HepG2 (cell line): ENCODE results near the gene TBX21. TPM values are rescaled to one million over a fixed set of nuclear protein-coding genes. Genes with fewer than 3 reads are reported as not detected.
A peak's percentile ranks its signal among the peaks of the same experiment; 100 is the strongest.

Experiments used
- CBX2 ChIP-seq, 2 experiments: fragments of 200-600 bp in 1 of 2; sonication (generic); formaldehyde crosslinking in 1 of 2; IDR thresholded peaks; 2 replicates each; pipeline versions ENCODE4 v1.7.0 to v1.8.1; 2018 to 2022; ENCODE audit warnings: low read depth in 2 of 2, low read length in 1 of 2, mild to moderate bottlenecking in 1 of 2, missing genetic modification reagents in 1 of 2
- CEBPG ChIP-seq: IDR thresholded peaks from 2 replicates; pipeline ENCODE4 v1.6.1; 2016
- CENPX ChIP-seq: sonication (generic); formaldehyde crosslinking; IDR thresholded peaks from 2 replicates; pipeline ENCODE4 v1.9.0; 2021; ENCODE audit warnings: mild to moderate bottlenecking, missing genetic modification reagents, moderate library complexity
- DNMT3B ChIP-seq: conservative IDR thresholded peaks from 2 replicates; pipeline ENCODE4 v1.6.1; 2016; ENCODE audit warnings: missing biosample characterization, control low read depth
- FOXM1 ChIP-seq: sonication (generic); formaldehyde crosslinking; IDR thresholded peaks from 2 replicates; pipeline ENCODE4 v1.5.0; 2020; ENCODE audit warnings: missing genetic modification reagents
- GTF3A ChIP-seq: sonication (generic); formaldehyde crosslinking; conservative IDR thresholded peaks from 2 replicates; pipeline ENCODE4 v1.4.0; 2020; ENCODE audit warnings: mild to moderate bottlenecking, missing genetic modification reagents
- IKZF4 ChIP-seq: sonication (generic); formaldehyde crosslinking; IDR thresholded peaks from 2 replicates; pipeline ENCODE4 v1.5.1; 2020; ENCODE audit warnings: borderline replicate concordance, mild to moderate bottlenecking, low read depth, missing genetic modification reagents; ENCODE audit errors: not compliant biosample characterization
- NFKB2 ChIP-seq: sonication (generic); formaldehyde crosslinking; IDR thresholded peaks from 2 replicates; pipeline ENCODE4 v1.4.0; 2020; ENCODE audit warnings: missing genetic modification reagents, borderline replicate concordance
- NR1H2 ChIP-seq: sonication (generic); formaldehyde crosslinking; IDR thresholded peaks from 2 replicates; pipeline ENCODE4 v1.8.1; 2022; ENCODE audit warnings: low read depth, missing genetic modification reagents, borderline replicate concordance
- NR2F1 ChIP-seq, 2 experiments: fragments of 450-650 bp in 1 of 2; formaldehyde crosslinking in 1 of 2; IDR thresholded peaks; 2 replicates each; pipeline versions ENCODE4 v1.5.0 to v1.6.1; 2016 to 2020; ENCODE audit warnings: mild to moderate bottlenecking in 1 of 2, missing compliant biosample characterization in 1 of 2, missing genetic modification reagents in 1 of 2, moderate library complexity in 1 of 2
- RORA ChIP-seq: sonication (generic); formaldehyde crosslinking; IDR thresholded peaks from 2 replicates; pipeline ENCODE4 v1.5.0; 2020; ENCODE audit warnings: mild to moderate bottlenecking, missing genetic modification reagents, moderate library complexity
- TFDP2 ChIP-seq: sonication (generic); formaldehyde crosslinking; IDR thresholded peaks from 2 replicates; pipeline ENCODE4 v1.4.0; 2020; ENCODE audit warnings: missing genetic modification reagents
- ZBTB49 ChIP-seq: sonication (generic); formaldehyde crosslinking; IDR thresholded peaks from 2 replicates; pipeline ENCODE4 v1.4.0; 2020; ENCODE audit warnings: missing genetic modification reagents, borderline replicate concordance
- ZNF484 ChIP-seq: sonication (generic); formaldehyde crosslinking; IDR thresholded peaks from 2 replicates; pipeline ENCODE4 v1.5.1; 2020; ENCODE audit warnings: mild to moderate bottlenecking, low read depth, missing genetic modification reagents, borderline replicate concordance
- ZNF552 ChIP-seq: sonication (generic); formaldehyde crosslinking; IDR thresholded peaks from 2 replicates; pipeline ENCODE4 v1.9.0; 2022; ENCODE audit warnings: missing genetic modification reagents, mild to moderate bottlenecking, borderline replicate concordance
- ZNF724P ChIP-seq: sonication (generic); formaldehyde crosslinking; IDR thresholded peaks from 2 replicates; pipeline ENCODE4 v1.8.0; 2022; ENCODE audit warnings: missing genetic modification reagents, borderline replicate concordance
- polyA plus RNA-seq, 8 experiments: library from polyadenylated mRNA; depleted of rRNA in 3 of 8; stranded (reverse) in 7 of 8; unstranded in 1 of 8; fragments of >200 nt; fragmentation: Illumina TruSeq in 4 of 8; extraction: Trizol in 4 of 8; gene quantifications; 2 replicates each; pipeline versions ENCODE4 v1.2.1 to v1.2.3, GENCODE V29; 2011 to 2016; ENCODE audit warnings: low read depth in 4 of 8, missing spikeins in 1 of 8, mixed read lengths in 1 of 8; ENCODE audit not compliant: insufficient read depth in 1 of 8
- total RNA-seq, 5 experiments: library from RNA; depleted of rRNA; stranded (reverse); fragments of >200 nt; fragmentation: Illumina TruSeq; extraction: Trizol; gene quantifications; 2 replicates each; pipeline ENCODE4 v1.2.3, GENCODE V29; 2016; ENCODE audit warnings: low read depth in 1 of 5
- TF ChIP-seq, protein P1 (sequence below): sonication (generic); formaldehyde crosslinking; IDR thresholded peaks from 2 replicates; pipeline ENCODE4 v1.4.0; 2020; ENCODE audit warnings: mild to moderate bottlenecking, low read depth, missing genetic modification reagents
- TF ChIP-seq, protein P2 (sequence below): IDR thresholded peaks from 2 replicates; pipeline ENCODE4 v1.6.1; 2016
- TF ChIP-seq, protein P3 (sequence below): sonication (generic); formaldehyde crosslinking; IDR thresholded peaks from 2 replicates; pipeline ENCODE4 v1.5.1; 2020; ENCODE audit warnings: mild to moderate bottlenecking, missing genetic modification reagents

Gene TBX21
- total and polyA plus RNA-seq, 2 of the 13 experiments (the other 11 are each of a cell fraction or from before 2014, with no cell fraction given) = not detected

- TF ChIP-seq, protein P1, sequence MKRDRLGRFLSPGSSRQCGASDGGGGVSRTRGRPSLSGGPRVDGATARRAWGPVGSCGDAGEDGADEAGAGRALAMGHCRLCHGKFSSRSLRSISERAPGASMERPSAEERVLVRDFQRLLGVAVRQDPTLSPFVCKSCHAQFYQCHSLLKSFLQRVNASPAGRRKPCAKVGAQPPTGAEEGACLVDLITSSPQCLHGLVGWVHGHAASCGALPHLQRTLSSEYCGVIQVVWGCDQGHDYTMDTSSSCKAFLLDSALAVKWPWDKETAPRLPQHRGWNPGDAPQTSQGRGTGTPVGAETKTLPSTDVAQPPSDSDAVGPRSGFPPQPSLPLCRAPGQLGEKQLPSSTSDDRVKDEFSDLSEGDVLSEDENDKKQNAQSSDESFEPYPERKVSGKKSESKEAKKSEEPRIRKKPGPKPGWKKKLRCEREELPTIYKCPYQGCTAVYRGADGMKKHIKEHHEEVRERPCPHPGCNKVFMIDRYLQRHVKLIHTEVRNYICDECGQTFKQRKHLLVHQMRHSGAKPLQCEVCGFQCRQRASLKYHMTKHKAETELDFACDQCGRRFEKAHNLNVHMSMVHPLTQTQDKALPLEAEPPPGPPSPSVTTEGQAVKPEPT (CRISPR knock-in tag) = no peak
- TF ChIP-seq NR1H2 (CRISPR knock-in tag) (no peak), ZNF484 (CRISPR knock-in tag) (no peak), TFDP2 (CRISPR knock-in tag) (no peak), RORA (CRISPR knock-in tag) (no peak), NFKB2 (CRISPR knock-in tag) (no peak), FOXM1 (CRISPR knock-in tag) (no peak), GTF3A (CRISPR knock-in tag) (no peak), DNMT3B (peak; percentile 95; the same call in 1 of the 2 replicates), CBX2 (IDR thresholded peaks at IDR 0.05; ENCODE audit: low read depth, low read length) (no peak), CBX2 (CRISPR knock-in tag; IDR thresholded peaks at IDR 0.05; ENCODE audit: low read depth) (no peak), ZNF724P (no peak), CEBPG (CRISPR knock-in tag) (0 out of 2 replicates have a peak, but pooled peaks have one; percentile 11), ZNF552 (CRISPR knock-in tag) (no peak), ZBTB49 (CRISPR knock-in tag) (peak; percentile 94; the same call in 1 of the 2 replicates), NR2F1 (CRISPR knock-in tag; IDR thresholded peaks at IDR 0.05) (no peak), CENPX (CRISPR knock-in tag) (no peak), IKZF4 (CRISPR knock-in tag) (no peak)
- TF ChIP-seq, protein P2, sequence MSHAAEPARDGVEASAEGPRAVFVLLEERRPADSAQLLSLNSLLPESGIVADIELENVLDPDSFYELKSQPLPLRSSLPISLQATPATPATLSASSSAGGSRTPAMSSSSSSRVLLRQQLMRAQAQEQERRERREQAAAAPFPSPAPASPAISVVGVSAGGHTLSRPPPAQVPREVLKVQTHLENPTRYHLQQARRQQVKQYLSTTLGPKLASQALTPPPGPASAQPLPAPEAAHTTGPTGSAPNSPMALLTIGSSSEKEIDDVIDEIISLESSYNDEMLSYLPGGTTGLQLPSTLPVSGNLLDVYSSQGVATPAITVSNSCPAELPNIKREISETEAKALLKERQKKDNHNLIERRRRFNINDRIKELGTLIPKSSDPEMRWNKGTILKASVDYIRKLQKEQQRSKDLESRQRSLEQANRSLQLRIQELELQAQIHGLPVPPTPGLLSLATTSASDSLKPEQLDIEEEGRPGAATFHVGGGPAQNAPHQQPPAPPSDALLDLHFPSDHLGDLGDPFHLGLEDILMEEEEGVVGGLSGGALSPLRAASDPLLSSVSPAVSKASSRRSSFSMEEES (CRISPR knock-in tag) = peak; percentile 67; the same call in 1 of the 2 replicates
- TF ChIP-seq, protein P3, sequence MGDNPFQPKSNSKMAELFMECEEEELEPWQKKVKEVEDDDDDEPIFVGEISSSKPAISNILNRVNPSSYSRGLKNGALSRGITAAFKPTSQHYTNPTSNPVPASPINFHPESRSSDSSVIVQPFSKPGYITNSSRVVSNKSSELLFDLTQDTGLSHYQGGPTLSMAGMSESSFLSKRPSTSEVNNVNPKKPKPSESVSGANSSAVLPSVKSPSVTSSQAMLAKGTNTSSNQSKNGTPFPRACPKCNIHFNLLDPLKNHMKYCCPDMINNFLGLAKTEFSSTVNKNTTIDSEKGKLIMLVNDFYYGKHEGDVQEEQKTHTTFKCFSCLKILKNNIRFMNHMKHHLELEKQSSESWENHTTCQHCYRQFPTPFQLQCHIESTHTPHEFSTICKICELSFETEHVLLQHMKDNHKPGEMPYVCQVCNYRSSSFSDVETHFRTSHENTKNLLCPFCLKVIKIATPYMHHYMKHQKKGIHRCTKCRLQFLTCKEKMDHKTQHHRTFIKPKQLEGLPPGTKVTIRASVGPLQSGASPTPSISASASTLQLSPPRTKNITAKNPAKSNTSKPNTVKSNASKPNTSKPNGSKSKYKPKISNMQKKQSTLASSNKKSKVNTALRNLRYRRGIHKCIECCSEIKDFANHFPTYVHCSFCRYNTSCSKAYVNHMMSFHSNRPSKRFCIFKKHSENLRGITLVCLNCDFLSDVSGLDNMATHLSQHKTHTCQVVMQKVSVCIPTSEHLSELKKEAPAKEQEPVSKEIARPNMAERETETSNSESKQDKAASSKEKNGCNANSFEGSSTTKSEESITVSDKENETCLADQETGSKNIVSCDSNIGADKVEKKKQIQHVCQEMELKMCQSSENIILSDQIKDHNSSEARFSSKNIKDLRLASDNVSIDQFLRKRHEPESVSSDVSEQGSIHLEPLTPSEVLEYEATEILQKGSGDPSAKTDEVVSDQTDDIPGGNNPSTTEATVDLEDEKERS = no peak
Observed at GRCh38 chr17:47785538-47786123, 52.6 kb downstream of the TBX21 start (continued).
